ENCODE results near the gene ASCL2.

Gene ASCL2

GRCh38 chr11:2309251-2310072, 39.1 kb upstream of the ASCL2 start:
- DNase-seq = no peak
- in situ Hi-C loops (cut with MboI; ENCODE audit: low pct_unique_long_range_greater_than_20kb, low sequenced_read_pairs) = no loop called here

GRCh38 chr11:2308713-2309112, 38.3 kb upstream of the ASCL2 start:
- no peak for DNase-seq

GRCh38 chr11:2307501-2308331, 37.3 kb upstream of the ASCL2 start:
- DNase-seq = no peak
- in situ Hi-C loops (cut with MboI; ENCODE audit: low pct_unique_long_range_greater_than_20kb, low sequenced_read_pairs) = no loop called here

More at GRCh38 chr11:2308713-2309112, 38.3 kb upstream of the ASCL2 start:
- in situ Hi-C loops (cut with MboI; ENCODE audit: low pct_unique_long_range_greater_than_20kb, low sequenced_read_pairs) = no loop called here

GRCh38 chr11:2306877-2307500, 36.6 kb upstream of the ASCL2 start:
- in situ Hi-C loops (cut with MboI; ENCODE audit: low pct_unique_long_range_greater_than_20kb, low sequenced_read_pairs) = no loop called here
- no peak for DNase-seq

- DNase-seq = no peak
- in situ Hi-C loops (cut with MboI; ENCODE audit: low pct_unique_long_range_greater_than_20kb, low sequenced_read_pairs) = no loop called here
These were observed 36.0 kb upstream of the ASCL2 start for GRCh38 chr11:2306452-2306823.

- in situ Hi-C loops (cut with MboI; ENCODE audit: low pct_unique_long_range_greater_than_20kb, low sequenced_read_pairs) = no loop called here
- DNase-seq = no peak
These were observed 35.5 kb upstream of the ASCL2 start for GRCh38 chr11:2305788-2306451.

- DNase-seq = peak; percentile 71
- in situ Hi-C loops (cut with MboI; ENCODE audit: low pct_unique_long_range_greater_than_20kb, low sequenced_read_pairs) = no loop called here
These were observed 34.9 kb upstream of the ASCL2 start for GRCh38 chr11:2305140-2305778.

- in situ Hi-C loops (cut with MboI; ENCODE audit: low pct_unique_long_range_greater_than_20kb, low sequenced_read_pairs) = no loop called here
- no peak for DNase-seq
These were observed 34.2 kb upstream of the ASCL2 start for GRCh38 chr11:2304506-2305139.

- DNase-seq = no peak
- in situ Hi-C loops (cut with MboI; ENCODE audit: low pct_unique_long_range_greater_than_20kb, low sequenced_read_pairs) = no loop called here
These were observed 33.5 kb upstream of the ASCL2 start for GRCh38 chr11:2303627-2304505.

GRCh38 chr11:2302896-2303626, 32.7 kb upstream of the ASCL2 start:
- in situ Hi-C loops (cut with MboI; ENCODE audit: low pct_unique_long_range_greater_than_20kb, low sequenced_read_pairs) = no loop called here
- DNase-seq = no peak

- peak; percentile 60 for DNase-seq
- in situ Hi-C loops (cut with MboI; ENCODE audit: low pct_unique_long_range_greater_than_20kb, low sequenced_read_pairs) = no loop called here
These were observed 32.0 kb upstream of the ASCL2 start for GRCh38 chr11:2302306-2302895.

- DNase-seq = peak; percentile 98
- in situ Hi-C loops (cut with MboI; ENCODE audit: low pct_unique_long_range_greater_than_20kb, low sequenced_read_pairs) = no loop called here
These were observed 31.4 kb upstream of the ASCL2 start, which contains the start of the genes C11orf21 and TSPAN32 for GRCh38 chr11:2301631-2302305. C11orf21 (minus strand) TSS chr11:2301918; CDS start chr11:2301808, 110 bp downstream. TSPAN32 (plus strand) TSS chr11:2302013; CDS start chr11:2302150, 137 bp downstream.

- in situ Hi-C loops (cut with MboI; ENCODE audit: low pct_unique_long_range_greater_than_20kb, low sequenced_read_pairs) = no loop called here
- peak; percentile 44 for DNase-seq
These were observed 30.7 kb upstream of the ASCL2 start for GRCh38 chr11:2300936-2301630.

- in situ Hi-C loops (cut with MboI; ENCODE audit: low pct_unique_long_range_greater_than_20kb, low sequenced_read_pairs) = no loop called here
- DNase-seq = no peak
These were observed 30.0 kb upstream of the ASCL2 start for GRCh38 chr11:2300290-2300935.

- no peak for DNase-seq
- in situ Hi-C loops (cut with MboI; ENCODE audit: low pct_unique_long_range_greater_than_20kb, low sequenced_read_pairs) = no loop called here
These were observed 29.4 kb upstream of the ASCL2 start for GRCh38 chr11:2299773-2300172.

All from KBM-7 (cell line).